H9 (cell line): ENCODE results near the gene ATP8A1. TPM values are rescaled to one million over a fixed set of nuclear protein-coding genes. Genes with fewer than 3 reads are reported as not detected.

ENCODE experiments used
- DNase-seq: peaks from one replicate; pipeline ENCODE4 v3.0.0-alpha.2; 2017
- H2AFZ ChIP-seq: one replicate; pipeline ENCODE4 v1.6.1; 2013; ENCODE audit warnings: mild to moderate bottlenecking, low read length, control low read depth, moderate library complexity
- H2AK5ac ChIP-seq: 2 replicates; pipeline ENCODE4 v1.6.1; 2013; ENCODE audit warnings: low read length, control low read depth, mixed read lengths; ENCODE audit not compliant: insufficient read length
- H2BK120ac ChIP-seq: one replicate; pipeline ENCODE4 v1.6.1; 2013; ENCODE audit warnings: low read depth, mild to moderate bottlenecking, low read length, control low read depth, inconsistent platforms; ENCODE audit not compliant: poor library complexity, severe bottlenecking
- H2BK12ac ChIP-seq: 2 replicates; pipeline ENCODE4 v1.6.1; 2013; ENCODE audit warnings: low read length, control low read depth, mixed read lengths, low read depth; ENCODE audit not compliant: insufficient read length
- H2BK15ac ChIP-seq: 2 replicates; pipeline ENCODE4 v1.6.1; 2013; ENCODE audit warnings: low read depth, low read length, control low read depth
- H2BK20ac ChIP-seq: one replicate; pipeline ENCODE4 v1.6.1; 2013; ENCODE audit warnings: low read depth, mild to moderate bottlenecking, low read length, control low read depth, inconsistent platforms; ENCODE audit not compliant: poor library complexity, severe bottlenecking
- H2BK5ac ChIP-seq: 2 replicates; pipeline ENCODE4 v1.6.1; 2013; ENCODE audit warnings: low read length, control low read depth, mixed read lengths; ENCODE audit not compliant: insufficient read length
- H3K14ac ChIP-seq: 2 replicates; pipeline ENCODE4 v1.6.1; 2013; ENCODE audit warnings: low read length, control low read depth; ENCODE audit not compliant: insufficient read depth
- H3K18ac ChIP-seq: 2 replicates; pipeline ENCODE4 v1.6.1; 2013; ENCODE audit warnings: low read depth, mild to moderate bottlenecking, mixed read lengths, low read length, control low read depth; ENCODE audit not compliant: insufficient read length
- H3K23ac ChIP-seq: 2 replicates; pipeline ENCODE4 v1.6.1; 2013; ENCODE audit warnings: low read length, control low read depth, mixed read lengths, low read depth; ENCODE audit not compliant: insufficient read length
- H3K23me2 ChIP-seq: 2 replicates; pipeline ENCODE4 v1.6.1; 2013; ENCODE audit warnings: low read depth, mild to moderate bottlenecking, mixed read lengths, low read length, control low read depth; ENCODE audit not compliant: insufficient read length, poor library complexity, severe bottlenecking
- H3K27ac ChIP-seq: 2 replicates; pipeline ENCODE4 v1.5.1; 2013; ENCODE audit warnings: low read length, control low read depth, mixed read lengths, low read depth; ENCODE audit not compliant: insufficient read length
- H3K27me3 ChIP-seq: 2 replicates; pipeline ENCODE4 v1.6.1; 2013; ENCODE audit warnings: low read length, control low read depth, inconsistent platforms; ENCODE audit not compliant: insufficient read depth
- H3K4ac ChIP-seq: 2 replicates; pipeline ENCODE4 v1.6.1; 2013; ENCODE audit warnings: low read depth, mild to moderate bottlenecking, control low read depth, inconsistent platforms, low read length, moderate library complexity
- H3K4me1 ChIP-seq: 2 replicates; pipeline ENCODE4 v1.6.1; 2013; ENCODE audit warnings: low read length, control low read depth, inconsistent platforms; ENCODE audit not compliant: insufficient read depth
- H3K4me2 ChIP-seq: 2 replicates; pipeline ENCODE4 v1.6.1; 2013; ENCODE audit warnings: low read length, control low read depth, mixed read lengths; ENCODE audit not compliant: insufficient read length, insufficient read depth
- H3K56ac ChIP-seq: 2 replicates; pipeline ENCODE4 v1.6.1; 2013; ENCODE audit warnings: low read depth, mild to moderate bottlenecking, mixed read lengths, low read length, control low read depth; ENCODE audit not compliant: insufficient read length
- H3K79me1 ChIP-seq: 2 replicates; pipeline ENCODE4 v1.6.1; 2013; ENCODE audit warnings: low read depth, mild to moderate bottlenecking, moderate library complexity, low read length, control low read depth, inconsistent platforms; ENCODE audit not compliant: insufficient read depth, poor library complexity, severe bottlenecking
- H3K79me2 ChIP-seq: 2 replicates; pipeline ENCODE4 v1.6.1; 2013; ENCODE audit warnings: low read length, control low read depth, inconsistent platforms; ENCODE audit not compliant: insufficient read depth
- H3K9ac ChIP-seq: 2 replicates; pipeline ENCODE4 v1.6.1; 2013; ENCODE audit warnings: low read length, control low read depth, mixed read lengths; ENCODE audit not compliant: insufficient read length; ENCODE audit errors: extremely low read depth
- H3K9me3 ChIP-seq: one replicate; pipeline ENCODE4 v1.6.1; 2013; ENCODE audit warnings: low read depth, low read length, inconsistent platforms; ENCODE audit not compliant: control insufficient read depth
- H3T11ph ChIP-seq: one replicate; pipeline ENCODE4 v1.6.1; 2013; ENCODE audit warnings: mild to moderate bottlenecking, low read length, control low read depth, inconsistent platforms
- H4K20me1 ChIP-seq: one replicate; pipeline ENCODE4 v1.6.1; 2013; ENCODE audit not compliant: control insufficient read depth, insufficient read length, insufficient read depth
- H4K5ac ChIP-seq: 2 replicates; pipeline ENCODE4 v1.6.1; 2013; ENCODE audit warnings: low read depth, mild to moderate bottlenecking, mixed read lengths, low read length, control low read depth; ENCODE audit not compliant: insufficient read length
- H4K8ac ChIP-seq: replicated peaks from 2 replicates; pipeline ENCODE4 v1.6.1; 2013; ENCODE audit warnings: low read length, control low read depth, mixed read lengths, low read depth; ENCODE audit not compliant: insufficient read length
- H4K91ac ChIP-seq: 2 replicates; pipeline ENCODE4 v1.6.1; 2013; ENCODE audit warnings: low read depth, mild to moderate bottlenecking, moderate library complexity, mixed read lengths, low read length, control low read depth; ENCODE audit not compliant: insufficient read length
- H3K27ac Mint-ChIP-seq, 3 experiments: 2 replicates in 2 of 3; 3 replicates in 1 of 3; pipeline ENCODE4 v1.8.0; 2020 to 2021; ENCODE audit warnings: mixed read lengths in 3 of 3, mild to moderate bottlenecking in 1 of 3, moderate library complexity in 1 of 3
- H3K27me3 Mint-ChIP-seq: 2 replicates; pipeline ENCODE4 v1.8.0; 2021; ENCODE audit warnings: low read depth, mild to moderate bottlenecking, moderate library complexity, mixed read lengths
- H3K36me3 Mint-ChIP-seq, 3 experiments: 2 replicates in 2 of 3; 3 replicates in 1 of 3; pipeline ENCODE4 v1.8.0; 2020 to 2021; ENCODE audit warnings: low read depth in 3 of 3, mixed read lengths in 3 of 3; ENCODE audit not compliant: insufficient read depth in 1 of 3
- H3K4me1 Mint-ChIP-seq, 2 experiments: 2 replicates each; pipeline ENCODE4 v1.8.0; 2020; ENCODE audit warnings: mixed read lengths in 2 of 2
- H3K4me3 Mint-ChIP-seq, 2 experiments: 2 replicates in 1 of 2; 3 replicates in 1 of 2; pipeline ENCODE4 v1.8.0; 2020 to 2021; ENCODE audit warnings: mild to moderate bottlenecking in 2 of 2, mixed read lengths in 2 of 2, moderate library complexity in 1 of 2
- H3K9me3 Mint-ChIP-seq, 2 experiments: 2 replicates in 1 of 2; 3 replicates in 1 of 2; pipeline ENCODE4 v1.8.0; 2020; ENCODE audit warnings: mild to moderate bottlenecking in 2 of 2, mixed read lengths in 2 of 2, moderate library complexity in 1 of 2
- WGBS: extraction: QIAGEN DNeasy Blood & Tissue Kit; methylation state at CpG from one replicate; pipeline ENCODE4 v1.1.7; 2013; ENCODE audit warnings: missing lambda C conversion rate, low lambda C conversion rate, mixed read lengths; ENCODE audit not compliant: insufficient read length; ENCODE audit errors: extremely low coverage; 5-methylcytosine and 5-hydroxymethylcytosine counted together
- total RNA-seq: library from RNA; stranded (reverse); gene quantifications from 2 replicates; pipeline ENCODE4 v1.2.1, GENCODE V29; 2021
- TF ChIP-seq, protein P1 (sequence below): fragments of 200-600 bp; sonication (generic); conservative IDR thresholded peaks from 3 replicates; pipeline ENCODE4 v1.8.0; 2021; ENCODE audit warnings: antibody characterized with exemption, mild to moderate bottlenecking

The ATP8A1 gene
- total RNA-seq, 1 experiment from 2014 or later: 5.1 TPM

- no peak overlapping the region for H2BK12ac ChIP-seq
- H3K9ac ChIP-seq: no peak overlapping the region
- H3K36me3 Mint-ChIP-seq: peaks cover 4 to 17% (median 5%) of the 10 kb centered on the region in 3 experiments; a peak in 6 of 7 replicates
- H3K4me1 ChIP-seq: peaks cover 4% of the 10 kb centered on the region; the same call in 1 of the 2 replicates
- no peak overlapping the region for H4K5ac ChIP-seq
- no peaks in the 10 kb centered on the region for H3K23me2 ChIP-seq
- H3K23ac ChIP-seq: no peak overlapping the region
- H2AK5ac ChIP-seq: no peak overlapping the region
- H3K9me3 ChIP-seq: no peaks in the 10 kb centered on the region
- no peak overlapping the region for H3K27ac ChIP-seq
- H3T11ph ChIP-seq: no peak overlapping the region
- no peak overlapping the region for H4K8ac ChIP-seq
- H3K9me3 Mint-ChIP-seq: peaks cover 12 to 14% of the 10 kb centered on the region in 2 experiments
- H3K79me2 ChIP-seq: no peaks in the 10 kb centered on the region
- H2AFZ ChIP-seq: no peak overlapping the region
- H2BK20ac ChIP-seq: no peak overlapping the region
- no peak overlapping the region for H3K18ac ChIP-seq
- no peaks in the 10 kb centered on the region for H3K27me3 Mint-ChIP-seq
- H3K14ac ChIP-seq: no peak overlapping the region
- no peaks in the 10 kb centered on the region for H4K20me1 ChIP-seq
- TF ChIP-seq, protein P1, sequence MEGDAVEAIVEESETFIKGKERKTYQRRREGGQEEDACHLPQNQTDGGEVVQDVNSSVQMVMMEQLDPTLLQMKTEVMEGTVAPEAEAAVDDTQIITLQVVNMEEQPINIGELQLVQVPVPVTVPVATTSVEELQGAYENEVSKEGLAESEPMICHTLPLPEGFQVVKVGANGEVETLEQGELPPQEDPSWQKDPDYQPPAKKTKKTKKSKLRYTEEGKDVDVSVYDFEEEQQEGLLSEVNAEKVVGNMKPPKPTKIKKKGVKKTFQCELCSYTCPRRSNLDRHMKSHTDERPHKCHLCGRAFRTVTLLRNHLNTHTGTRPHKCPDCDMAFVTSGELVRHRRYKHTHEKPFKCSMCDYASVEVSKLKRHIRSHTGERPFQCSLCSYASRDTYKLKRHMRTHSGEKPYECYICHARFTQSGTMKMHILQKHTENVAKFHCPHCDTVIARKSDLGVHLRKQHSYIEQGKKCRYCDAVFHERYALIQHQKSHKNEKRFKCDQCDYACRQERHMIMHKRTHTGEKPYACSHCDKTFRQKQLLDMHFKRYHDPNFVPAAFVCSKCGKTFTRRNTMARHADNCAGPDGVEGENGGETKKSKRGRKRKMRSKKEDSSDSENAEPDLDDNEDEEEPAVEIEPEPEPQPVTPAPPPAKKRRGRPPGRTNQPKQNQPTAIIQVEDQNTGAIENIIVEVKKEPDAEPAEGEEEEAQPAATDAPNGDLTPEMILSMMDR: no peak
- no CpG with 5 or more reads among the region's 4 CpGs for WGBS
- H2BK15ac ChIP-seq: no peak overlapping the region
- no peak overlapping the region for H3K4ac ChIP-seq
- H3K4me2 ChIP-seq: no peak overlapping the region
- H3K79me1 ChIP-seq: no peaks in the 10 kb centered on the region
- H3K4me1 Mint-ChIP-seq: peaks cover 20 to 25% of the 10 kb centered on the region in 2 experiments
- H2BK120ac ChIP-seq: no peak overlapping the region
- H3K27me3 ChIP-seq: no peaks in the 10 kb centered on the region
- H3K4me3 Mint-ChIP-seq: no peak overlapping the region
- no peak overlapping the region for H2BK5ac ChIP-seq
- no peak overlapping the region for H3K27ac Mint-ChIP-seq
- H3K56ac ChIP-seq: no peak overlapping the region
- DNase-seq: no peak
- no peak overlapping the region for H4K91ac ChIP-seq
Observed at GRCh38 chr4:42706086-42706485, 49.2 kb upstream of the ATP8A1 start.
